HepG2 (cell line): ENCODE data around the gene HNRNPA1L2. TPM values are rescaled to one million over a fixed set of nuclear protein-coding genes. Genes with fewer than 3 reads are reported as not detected.
A peak's percentile ranks its signal among the peaks of the same experiment; 100 is the strongest.

Experiments
- CBFB ChIP-seq: sonication (generic); formaldehyde crosslinking; IDR thresholded peaks from 2 replicates; pipeline ENCODE4 v1.4.0; 2020; ENCODE audit warnings: missing genetic modification reagents
- FOXO1 ChIP-seq: sonication (generic); formaldehyde crosslinking; IDR thresholded peaks from 2 replicates; pipeline ENCODE4 v1.4.0; 2020; ENCODE audit warnings: missing genetic modification reagents
- GTF2F1 ChIP-seq: fragments of 150-350 bp; IDR thresholded peaks from 2 replicates; pipeline ENCODE4 v1.6.1; 2014; ENCODE audit warnings: low read length
- MAX ChIP-seq: IDR thresholded peaks from 2 replicates; pipeline ENCODE4 v1.6.1; 2012; ENCODE audit warnings: inconsistent platforms
- MIER3 ChIP-seq: IDR thresholded peaks from 2 replicates; pipeline ENCODE4 v1.6.1; 2016; ENCODE audit warnings: missing compliant biosample characterization, borderline replicate concordance
- MYNN ChIP-seq: sonication (generic); formaldehyde crosslinking; IDR thresholded peaks from 2 replicates; pipeline ENCODE4 v1.4.0; 2020; ENCODE audit warnings: mild to moderate bottlenecking, low read depth, missing genetic modification reagents
- PHF5A ChIP-seq: IDR thresholded peaks from one replicate; pipeline ENCODE4 v1.6.1; 2018; ENCODE audit warnings: low read depth, missing genetic modification reagents; ENCODE audit not compliant: unreplicated experiment
- SMYD3 ChIP-seq: sonication (generic); formaldehyde crosslinking; IDR thresholded peaks from 2 replicates; pipeline ENCODE4 v1.8.1; 2023; ENCODE audit warnings: mild to moderate bottlenecking, missing genetic modification reagents
- SP1 ChIP-seq, 2 experiments: fragments of 450-650 bp in 1 of 2; sonication (generic) in 1 of 2; formaldehyde crosslinking in 1 of 2; IDR thresholded peaks; 2 replicates each; pipeline versions ENCODE4 v1.4.0 to v1.6.1; 2016 to 2020; ENCODE audit warnings: missing genetic modification reagents in 1 of 2
- TP53 ChIP-seq: sonication (generic); formaldehyde crosslinking; conservative IDR thresholded peaks from 2 replicates; pipeline ENCODE4 v1.4.0; 2020; ENCODE audit warnings: missing genetic modification reagents
- TRAFD1 ChIP-seq: sonication (generic); formaldehyde crosslinking; IDR thresholded peaks from 2 replicates; pipeline ENCODE4 v1.5.1; 2020; ENCODE audit warnings: missing genetic modification reagents, mild to moderate bottlenecking, borderline replicate concordance
- TSC22D2 ChIP-seq: sonication (generic); formaldehyde crosslinking; IDR thresholded peaks from 2 replicates; pipeline ENCODE4 v1.5.1; 2020; ENCODE audit warnings: missing genetic modification reagents, mild to moderate bottlenecking, borderline replicate concordance
- ZBTB7B ChIP-seq: sonication (generic); formaldehyde crosslinking; IDR thresholded peaks from 2 replicates; pipeline ENCODE4 v1.4.0; 2020; ENCODE audit warnings: missing genetic modification reagents
- ZC3H4 ChIP-seq: sonication (generic); formaldehyde crosslinking; IDR thresholded peaks from 2 replicates; pipeline ENCODE4 v1.4.0; 2020; ENCODE audit warnings: missing genetic modification reagents, borderline replicate concordance
- ZNF10 ChIP-seq: sonication (generic); formaldehyde crosslinking; IDR thresholded peaks from 2 replicates; pipeline ENCODE4 v1.4.0; 2020; ENCODE audit warnings: mild to moderate bottlenecking, low read depth, missing genetic modification reagents, borderline replicate concordance
- ZNF343 ChIP-seq: sonication (generic); formaldehyde crosslinking; IDR thresholded peaks from 2 replicates; pipeline ENCODE4 v1.4.0; 2020; ENCODE audit warnings: mild to moderate bottlenecking, missing genetic modification reagents
- ZNF496 ChIP-seq: sonication (generic); formaldehyde crosslinking; IDR thresholded peaks from 2 replicates; pipeline ENCODE4 v1.8.1; 2023; ENCODE audit warnings: mild to moderate bottlenecking, moderate library complexity, missing genetic modification reagents; ENCODE audit not compliant: insufficient replicate concordance
- ZNF619 ChIP-seq: sonication (generic); formaldehyde crosslinking; IDR thresholded peaks from 2 replicates; pipeline ENCODE4 v1.4.0; 2020; ENCODE audit warnings: mild to moderate bottlenecking, missing genetic modification reagents
- ZNF768 ChIP-seq: sonication (generic); formaldehyde crosslinking; IDR thresholded peaks from 2 replicates; pipeline ENCODE4 v1.4.0; 2020; ENCODE audit warnings: missing genetic modification reagents
- ZSCAN12 ChIP-seq: sonication (generic); formaldehyde crosslinking; IDR thresholded peaks from 2 replicates; pipeline ENCODE4 v1.9.0; 2021; ENCODE audit warnings: mild to moderate bottlenecking, missing genetic modification reagents
- polyA plus RNA-seq, 8 experiments: library from polyadenylated mRNA; depleted of rRNA in 3 of 8; stranded (reverse) in 7 of 8; unstranded in 1 of 8; fragments of >200 nt; fragmentation: Illumina TruSeq in 4 of 8; extraction: Trizol in 4 of 8; gene quantifications; 2 replicates each; pipeline versions ENCODE4 v1.2.1 to v1.2.3, GENCODE V29; 2011 to 2016; ENCODE audit warnings: low read depth in 4 of 8, missing spikeins in 1 of 8, mixed read lengths in 1 of 8; ENCODE audit not compliant: insufficient read depth in 1 of 8
- total RNA-seq, 5 experiments: library from RNA; depleted of rRNA; stranded (reverse); fragments of >200 nt; fragmentation: Illumina TruSeq; extraction: Trizol; gene quantifications; 2 replicates each; pipeline ENCODE4 v1.2.3, GENCODE V29; 2016; ENCODE audit warnings: low read depth in 1 of 5
- TF ChIP-seq, protein P1 (sequence below): IDR thresholded peaks from 2 replicates; pipeline ENCODE4 v1.6.1; 2018; ENCODE audit warnings: missing genetic modification reagents
- TF ChIP-seq, protein P2 (sequence below): sonication (generic); formaldehyde crosslinking; IDR thresholded peaks from 2 replicates; pipeline ENCODE4 v1.4.0; 2020; ENCODE audit warnings: mild to moderate bottlenecking, missing genetic modification reagents
- TF ChIP-seq, protein P3 (sequence below): sonication (generic); formaldehyde crosslinking; IDR thresholded peaks from 2 replicates; pipeline ENCODE4 v1.4.0; 2020; ENCODE audit warnings: missing genetic modification reagents
- TF ChIP-seq, protein P4 (sequence below): sonication (generic); formaldehyde crosslinking; IDR thresholded peaks from 2 replicates; pipeline ENCODE4 v1.8.0; 2022; ENCODE audit warnings: low read depth, missing genetic modification reagents

The HNRNPA1L2 gene
- total and polyA plus RNA-seq, 2 of the 13 experiments (the other 11 are each of a cell fraction or from before 2014, with no cell fraction given): 3.6 to 7.1 TPM

- no peak for TF ChIP-seq ZC3H4
- peak; percentile 48 for TF ChIP-seq PHF5A (CRISPR knock-in tag)
- peak; percentile 57 for TF ChIP-seq ZBTB7B (CRISPR knock-in tag)
- TF ChIP-seq GTF2F1: 0 out of 2 replicates have a peak, but pooled peaks have one; percentile 41
- 0 out of 2 replicates have a peak, but pooled peaks have one; percentile 15 for TF ChIP-seq TP53 (CRISPR knock-in tag)
- TF ChIP-seq, protein P1, sequence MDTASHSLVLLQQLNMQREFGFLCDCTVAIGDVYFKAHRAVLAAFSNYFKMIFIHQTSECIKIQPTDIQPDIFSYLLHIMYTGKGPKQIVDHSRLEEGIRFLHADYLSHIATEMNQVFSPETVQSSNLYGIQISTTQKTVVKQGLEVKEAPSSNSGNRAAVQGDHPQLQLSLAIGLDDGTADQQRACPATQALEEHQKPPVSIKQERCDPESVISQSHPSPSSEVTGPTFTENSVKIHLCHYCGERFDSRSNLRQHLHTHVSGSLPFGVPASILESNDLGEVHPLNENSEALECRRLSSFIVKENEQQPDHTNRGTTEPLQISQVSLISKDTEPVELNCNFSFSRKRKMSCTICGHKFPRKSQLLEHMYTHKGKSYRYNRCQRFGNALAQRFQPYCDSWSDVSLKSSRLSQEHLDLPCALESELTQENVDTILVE (CRISPR knock-in tag): peak; percentile 85; the same call in 1 of the 2 replicates
- TF ChIP-seq CBFB (CRISPR knock-in tag): peak; percentile 21; the same call in 1 of the 2 replicates
- TF ChIP-seq MIER3: no peak
- TF ChIP-seq SP1 (IDR thresholded peaks at IDR 0.05): no peak
- peak; percentile 52; the same call in 1 of the 2 replicates for TF ChIP-seq SP1 (CRISPR knock-in tag; IDR thresholded peaks at IDR 0.05)
- peak; percentile 52; the same call in 1 of the 2 replicates for TF ChIP-seq ZNF768
- peak; percentile 54; the same call in 1 of the 2 replicates for TF ChIP-seq ZNF619 (CRISPR knock-in tag)
- TF ChIP-seq, protein P2, sequence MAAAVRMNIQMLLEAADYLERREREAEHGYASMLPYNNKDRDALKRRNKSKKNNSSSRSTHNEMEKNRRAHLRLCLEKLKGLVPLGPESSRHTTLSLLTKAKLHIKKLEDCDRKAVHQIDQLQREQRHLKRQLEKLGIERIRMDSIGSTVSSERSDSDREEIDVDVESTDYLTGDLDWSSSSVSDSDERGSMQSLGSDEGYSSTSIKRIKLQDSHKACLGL (CRISPR knock-in tag): peak; percentile 26; the same call in 1 of the 2 replicates
- TF ChIP-seq FOXO1 (CRISPR knock-in tag): peak; percentile 59; the same call in 1 of the 2 replicates
- TF ChIP-seq SMYD3 (CRISPR knock-in tag): no peak
- TF ChIP-seq, protein P3, sequence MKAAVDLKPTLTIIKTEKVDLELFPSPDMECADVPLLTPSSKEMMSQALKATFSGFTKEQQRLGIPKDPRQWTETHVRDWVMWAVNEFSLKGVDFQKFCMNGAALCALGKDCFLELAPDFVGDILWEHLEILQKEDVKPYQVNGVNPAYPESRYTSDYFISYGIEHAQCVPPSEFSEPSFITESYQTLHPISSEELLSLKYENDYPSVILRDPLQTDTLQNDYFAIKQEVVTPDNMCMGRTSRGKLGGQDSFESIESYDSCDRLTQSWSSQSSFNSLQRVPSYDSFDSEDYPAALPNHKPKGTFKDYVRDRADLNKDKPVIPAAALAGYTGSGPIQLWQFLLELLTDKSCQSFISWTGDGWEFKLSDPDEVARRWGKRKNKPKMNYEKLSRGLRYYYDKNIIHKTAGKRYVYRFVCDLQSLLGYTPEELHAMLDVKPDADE (CRISPR knock-in tag): 0 out of 2 replicates have a peak, but pooled peaks have one; percentile 24
- no peak for TF ChIP-seq ZNF496 (CRISPR knock-in tag)
- no peak for TF ChIP-seq TRAFD1 (CRISPR knock-in tag)
- TF ChIP-seq, protein P4, sequence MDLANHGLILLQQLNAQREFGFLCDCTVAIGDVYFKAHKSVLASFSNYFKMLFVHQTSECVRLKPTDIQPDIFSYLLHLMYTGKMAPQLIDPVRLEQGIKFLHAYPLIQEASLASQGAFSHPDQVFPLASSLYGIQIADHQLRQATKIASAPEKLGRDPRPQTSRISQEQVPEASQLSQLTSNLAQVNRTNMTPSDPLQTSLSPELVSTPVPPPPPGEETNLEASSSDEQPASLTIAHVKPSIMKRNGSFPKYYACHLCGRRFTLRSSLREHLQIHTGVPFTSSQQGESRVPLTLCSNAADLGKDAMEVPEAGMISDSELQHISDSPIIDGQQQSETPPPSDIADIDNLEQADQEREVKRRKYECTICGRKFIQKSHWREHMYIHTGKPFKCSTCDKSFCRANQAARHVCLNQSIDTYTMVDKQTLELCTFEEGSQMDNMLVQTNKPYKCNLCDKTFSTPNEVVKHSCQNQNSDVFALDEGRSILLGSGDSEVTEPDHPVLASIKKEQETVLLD (CRISPR knock-in tag): no peak
- no peak; the same call in 1 of the 2 replicates for TF ChIP-seq MYNN
- TF ChIP-seq MAX: peak; percentile 79
- no peak for TF ChIP-seq ZSCAN12 (CRISPR knock-in tag)
- TF ChIP-seq TSC22D2 (CRISPR knock-in tag): no peak
- TF ChIP-seq ZNF10 (CRISPR knock-in tag): no peak
- TF ChIP-seq ZNF343 (CRISPR knock-in tag): peak; percentile 52; the same call in 1 of the 2 replicates
Observed at GRCh38 chr13:52652196-52652979, 10.2 kb downstream of the HNRNPA1L2 start, which contains the start of gene SUGT1 (continued).
